Prostate gland (tissue), 2 donors: ENCODE data around the gene SMARCA2. TPM values are rescaled to one million over a fixed set of nuclear protein-coding genes. Genes with fewer than 3 reads are reported as not detected.

Experiments
- DNase-seq: peaks from one replicate; pipeline ENCODE4 v3.0.0-alpha.2; 2019; ENCODE audit warnings: low spot score
- H3K27ac ChIP-seq, 2 donors: fragments of 200-600 bp; sonication (generic); 2 replicates each; pipeline ENCODE4 v1.5.1; 2017 to 2019
- H3K27me3 ChIP-seq: fragments of 200-600 bp; sonication (generic); replicated peaks from 2 replicates; pipeline ENCODE4 v1.5.1; 2019; ENCODE audit not compliant: insufficient read depth
- H3K36me3 ChIP-seq, 2 donors: fragments of 200-600 bp; sonication (generic); 1 replicate in 1 of 2; 2 replicates in 1 of 2; pipeline versions ENCODE4 v1.5.1 to v1.8.1; 2017 to 2019
- H3K4me1 ChIP-seq: fragments of 200-600 bp; sonication (generic); replicated peaks from 2 replicates; pipeline ENCODE4 v1.5.1; 2019
- H3K4me3 ChIP-seq, 2 donors: fragments of 200-600 bp; sonication (generic); 2 replicates each; pipeline ENCODE4 v1.5.1; 2017 to 2019
- H3K9me3 ChIP-seq: fragments of 200-600 bp; sonication (generic); 2 replicates; pipeline ENCODE4 v1.5.1; 2017
- CTCF ChIP-seq, 4 experiments: fragments of 200-600 bp in 2 of 4; fragments of 450-650 bp in 2 of 4; sonication (generic) in 2 of 4; IDR thresholded peaks; 1 replicate in 3 of 4; 2 replicates in 1 of 4; pipeline ENCODE4 v1.5.1; 2016 to 2019; ENCODE audit warnings: antibody characterized with exemption in 4 of 4, mild to moderate bottlenecking in 2 of 4, moderate library complexity in 2 of 4
- POLR2A ChIP-seq: fragments of 450-650 bp; IDR thresholded peaks from one replicate; pipeline ENCODE4 v1.6.1; 2016; ENCODE audit warnings: antibody characterized with exemption, mild to moderate bottlenecking
- POLR2AphosphoS5 ChIP-seq: sonication (generic); formaldehyde crosslinking; IDR thresholded peaks from one replicate; pipeline ENCODE4 v1.6.1; 2017; ENCODE audit warnings: antibody characterized with exemption
- WGBS: methylation state at CpG from one replicate; pipeline ENCODE4 v1.1.5; 2018; 5-methylcytosine and 5-hydroxymethylcytosine counted together
- intact Hi-C: fragments of 100-400 bp; cut with DNase I; formaldehyde crosslinking; loops from one replicate; pipeline ENCODE4 v1.14.2; 2022
- total RNA-seq, 2 donors: library from RNA; depleted of rRNA; stranded (reverse); fragments of >200 nt; gene quantifications; one replicate each; pipeline ENCODE4 v1.1.0, GENCODE V29; 2016

Gene SMARCA2
- total RNA-seq, 2 donors from 2014 or later = 125 to 175 TPM

DNA sequence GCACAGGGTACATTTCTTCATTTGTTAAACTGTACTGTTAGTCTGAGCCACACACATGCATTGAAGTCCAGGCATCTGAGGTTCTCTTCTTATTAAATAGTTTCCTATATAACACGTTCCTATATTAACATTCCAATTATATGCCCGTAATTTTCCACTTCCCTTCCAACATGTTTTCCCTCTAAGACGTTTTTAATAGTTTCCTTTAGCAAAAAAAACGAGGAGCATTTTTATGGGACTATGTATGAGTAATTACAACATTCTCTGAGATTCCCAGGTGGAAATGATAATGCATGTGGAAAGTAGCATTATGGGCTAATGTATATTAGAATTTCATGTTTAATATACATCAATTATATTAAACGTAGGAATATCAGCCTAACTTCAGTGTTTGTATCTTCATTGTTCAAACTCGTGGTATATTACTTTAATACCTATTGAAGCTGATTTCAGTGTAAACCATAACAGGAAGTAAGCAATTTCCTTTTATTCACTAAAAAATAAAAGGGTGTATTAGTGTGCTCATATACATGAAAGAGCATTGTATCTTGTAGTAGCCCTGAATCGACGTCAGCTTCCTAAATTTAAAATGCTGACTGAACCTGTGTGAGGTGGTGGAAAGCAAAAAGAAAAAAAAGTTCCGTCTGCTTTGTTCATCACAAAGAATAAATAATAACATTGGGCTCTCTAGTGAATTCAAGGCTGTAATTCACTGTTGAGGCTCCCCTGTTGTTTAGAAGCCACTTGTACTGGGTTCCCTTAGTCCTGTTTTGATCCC is 11.3 kb downstream of the SMARCA2 start:
- TF ChIP-seq CTCF (IDR thresholded peaks at IDR 0.05) (no peak), POLR2AphosphoS5 (no peak), POLR2A (no peak)
- no peaks in the 10 kb centered on the region for H3K36me3 ChIP-seq
- H3K9me3 ChIP-seq = no peaks in the 10 kb centered on the region
- WGBS = 61% methylated on average over 9 of the region's 9 CpGs
- intact Hi-C loops = no loop called here
- no peak overlapping the region for H3K27ac ChIP-seq
- no peak overlapping the region for H3K4me3 ChIP-seq
- H3K4me1 ChIP-seq = peaks cover 22% of the 10 kb centered on the region
- H3K27me3 ChIP-seq = no peaks in the 10 kb centered on the region
- no peak for DNase-seq

- no peak for DNase-seq
- no peaks in the 10 kb centered on the region for H3K9me3 ChIP-seq
- peaks cover 13% of the 10 kb centered on the region for H3K4me1 ChIP-seq
- H3K4me3 ChIP-seq = no peak overlapping the region
- TF ChIP-seq CTCF (IDR thresholded peaks at IDR 0.05) (no peak), POLR2AphosphoS5 (no peak)
- intact Hi-C loops = no loop called here
- H3K27me3 ChIP-seq = no peaks in the 10 kb centered on the region
- no peaks in the 10 kb centered on the region for H3K36me3 ChIP-seq
- 87% methylated on average over 5 of the region's 5 CpGs for WGBS
- H3K27ac ChIP-seq = no peak overlapping the region
Measured at GRCh38 chr9:2027543-2028160, 12.5 kb downstream of the SMARCA2 start.

DNA sequence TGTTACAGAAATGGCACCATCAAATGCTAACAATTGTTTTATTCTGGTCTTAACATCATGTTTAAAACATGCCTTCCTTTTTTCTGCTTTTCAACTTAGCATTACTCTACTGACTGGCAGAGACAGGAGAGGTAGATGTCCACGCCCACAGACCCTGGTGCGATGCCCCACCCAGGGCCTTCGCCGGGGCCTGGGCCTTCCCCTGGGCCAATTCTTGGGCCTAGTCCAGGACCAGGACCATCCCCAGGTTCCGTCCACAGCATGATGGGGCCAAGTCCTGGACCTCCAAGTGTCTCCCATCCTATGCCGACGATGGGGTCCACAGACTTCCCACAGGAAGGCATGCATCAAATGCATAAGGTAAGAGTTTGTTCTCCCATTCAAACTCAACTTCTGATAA is 13.7 kb downstream of the SMARCA2 start:
- intact Hi-C loops = no loop called here
- H3K27me3 ChIP-seq = no peaks in the 10 kb centered on the region
- no peak for DNase-seq
- H3K4me1 ChIP-seq = peaks cover 2% of the 10 kb centered on the region
- 97% methylated on average over 7 of the region's 7 CpGs for WGBS
- no peaks in the 10 kb centered on the region for H3K9me3 ChIP-seq
- no peak overlapping the region for H3K4me3 ChIP-seq
- TF ChIP-seq POLR2A = no peak
- H3K36me3 ChIP-seq = no peaks in the 10 kb centered on the region
- no peak overlapping the region for H3K27ac ChIP-seq

GRCh38 chr9:2029666-2030170 is 14.6 kb downstream of the SMARCA2 start:
- peaks cover 2% of the 10 kb centered on the region for H3K4me1 ChIP-seq
- H3K27ac ChIP-seq = no peak overlapping the region
- 25% methylated on average over 2 of the region's 2 CpGs for WGBS
- no peaks in the 10 kb centered on the region for H3K9me3 ChIP-seq
- no peak for DNase-seq
- no peak overlapping the region for H3K4me3 ChIP-seq
- no peaks in the 10 kb centered on the region for H3K27me3 ChIP-seq
- intact Hi-C loops = no loop called here
- no peak for TF ChIP-seq POLR2A
- no peaks in the 10 kb centered on the region for H3K36me3 ChIP-seq

DNA sequence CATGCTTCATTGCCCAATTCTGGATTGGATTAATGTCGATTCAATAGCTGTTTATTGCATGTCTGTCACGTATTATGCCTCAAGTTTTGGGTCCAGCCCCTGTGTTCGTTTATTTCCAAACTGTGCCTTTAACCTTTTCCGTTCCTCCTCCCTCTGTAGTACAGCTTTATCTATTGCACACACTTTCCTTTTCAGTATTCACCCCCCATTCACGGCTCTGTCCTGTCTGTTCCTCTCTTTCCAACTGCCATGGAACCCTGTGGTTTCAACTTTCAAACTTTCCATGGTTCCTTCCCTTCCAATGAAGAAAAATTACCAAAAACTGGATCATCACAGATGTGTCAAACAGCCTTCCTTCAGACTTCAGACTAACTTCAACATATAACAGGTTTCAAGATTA is 17.1 kb downstream of the SMARCA2 start:
- peaks cover 2% of the 10 kb centered on the region for H3K4me1 ChIP-seq
- H3K27me3 ChIP-seq = no peaks in the 10 kb centered on the region
- 52% methylated on average over 5 of the region's 5 CpGs for WGBS
- intact Hi-C loops = no loop called here
- no peak for TF ChIP-seq POLR2A
- TF ChIP-seq POLR2AphosphoS5 = no peak
- no peak for TF ChIP-seq CTCF (IDR thresholded peaks at IDR 0.05)
- no peak overlapping the region for H3K27ac ChIP-seq
- no peak overlapping the region for H3K4me3 ChIP-seq
- DNase-seq = no peak
- H3K36me3 ChIP-seq = no peaks in the 10 kb centered on the region
- H3K9me3 ChIP-seq = no peaks in the 10 kb centered on the region

DNA sequence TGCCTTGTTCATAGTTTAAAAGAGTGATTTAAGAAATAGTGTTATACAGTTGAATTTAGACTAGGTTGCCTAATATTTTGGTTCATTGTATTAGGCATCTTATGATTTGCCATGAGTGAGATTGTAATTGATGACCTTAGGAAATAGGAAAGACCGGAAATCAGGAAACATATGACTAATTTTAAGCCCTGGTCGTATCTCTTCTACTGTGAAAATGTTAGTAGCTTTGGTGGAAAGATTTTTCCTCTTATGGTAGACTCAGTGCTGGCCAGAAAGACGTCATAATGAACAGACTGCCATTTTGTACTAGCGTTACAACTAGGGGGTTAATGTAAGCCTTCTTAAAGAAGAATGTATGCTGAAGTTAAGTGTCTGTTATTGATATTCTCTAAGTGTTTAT is 21.7 kb downstream of the SMARCA2 start:
- Histone ChIP-seq H3K27me3 (no peaks in the 10 kb centered on the region), H3K9me3 (no peaks in the 10 kb centered on the region), H3K4me1 (no peaks in the 10 kb centered on the region), H3K4me3 (no peak overlapping the region), H3K36me3 (peaks cover 0 to 7% of the 10 kb centered on the region in 2 donors), H3K27ac (no peak overlapping the region)
- intact Hi-C loops = no loop called here
- TF ChIP-seq POLR2A (no peak), CTCF (IDR thresholded peaks at IDR 0.05) (no peak), POLR2AphosphoS5 (no peak)
- WGBS = 93% methylated on average over 4 of the region's 4 CpGs
- no peak for DNase-seq
